ENCODE data around the gene LMNTD2.
A peak's percentile ranks its signal among the peaks of the same experiment; 100 is the strongest.
"Not testable (repeated sequence)": the region's sequence is repeated elsewhere in the genome, so short reads cannot be mapped to it uniquely, and the experiment has no call there.

Gene LMNTD2

DNA sequence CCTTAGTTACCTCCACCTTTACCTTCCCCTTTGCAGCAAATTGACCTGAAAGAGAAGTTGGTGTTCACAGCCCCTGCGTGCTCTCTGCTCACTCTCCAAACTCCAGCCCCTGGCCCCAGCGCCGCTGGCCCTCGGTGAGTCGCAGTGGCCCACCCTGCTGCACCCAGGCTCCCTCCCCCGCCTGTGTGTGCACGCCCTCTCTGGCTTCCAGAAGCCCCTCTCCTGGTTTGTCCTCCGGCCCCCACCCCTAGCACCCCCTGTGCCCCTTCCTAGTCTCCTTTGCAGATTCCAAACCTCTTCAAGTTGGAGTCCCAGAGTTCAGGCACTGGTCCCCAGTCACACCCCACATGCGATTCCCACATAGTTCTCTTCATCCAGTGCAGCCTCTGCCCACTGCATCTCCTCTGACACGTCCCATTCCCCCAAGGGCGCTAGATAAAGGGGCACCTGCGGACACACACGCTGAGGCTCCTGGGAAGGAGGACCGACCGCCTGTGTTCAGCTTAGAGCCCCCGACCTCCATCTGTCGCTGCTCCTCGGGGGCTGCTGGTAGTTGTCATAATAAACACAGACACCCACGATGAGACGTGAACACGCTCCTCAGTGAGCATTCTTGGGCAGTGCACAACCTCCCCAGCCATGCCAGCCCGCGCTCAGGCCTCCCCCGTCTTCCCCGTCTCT, 14.2 kb upstream of the LMNTD2 start:
- peak overlapping the region; percentile 78 to 89 for H3K4me3 ChIP-seq
- peaks cover 0 to 41% (median 35%) of the 10 kb centered on the region in 4 donors for H3K4me1 ChIP-seq
- no peak for DNase-seq
- no peak for TF ChIP-seq CTCF (IDR thresholded peaks at IDR 0.05)
- no peaks in the 10 kb centered on the region for H3K9me3 ChIP-seq
- H3K27ac ChIP-seq = peak overlapping the region; percentile 70 to 80
- intact Hi-C loops (cut with DNase I; ENCODE audit: low total_unique reads) = loop anchor here (5.0 to 10.0 kb wide), 2 partner anchors 38 to 230 kb away; partner anchors contain the start of genes PIDD1 and RPLP2
- H3K36me3 ChIP-seq = no peaks in the 10 kb centered on the region
- H3K27me3 ChIP-seq = no peaks in the 10 kb centered on the region

DNA sequence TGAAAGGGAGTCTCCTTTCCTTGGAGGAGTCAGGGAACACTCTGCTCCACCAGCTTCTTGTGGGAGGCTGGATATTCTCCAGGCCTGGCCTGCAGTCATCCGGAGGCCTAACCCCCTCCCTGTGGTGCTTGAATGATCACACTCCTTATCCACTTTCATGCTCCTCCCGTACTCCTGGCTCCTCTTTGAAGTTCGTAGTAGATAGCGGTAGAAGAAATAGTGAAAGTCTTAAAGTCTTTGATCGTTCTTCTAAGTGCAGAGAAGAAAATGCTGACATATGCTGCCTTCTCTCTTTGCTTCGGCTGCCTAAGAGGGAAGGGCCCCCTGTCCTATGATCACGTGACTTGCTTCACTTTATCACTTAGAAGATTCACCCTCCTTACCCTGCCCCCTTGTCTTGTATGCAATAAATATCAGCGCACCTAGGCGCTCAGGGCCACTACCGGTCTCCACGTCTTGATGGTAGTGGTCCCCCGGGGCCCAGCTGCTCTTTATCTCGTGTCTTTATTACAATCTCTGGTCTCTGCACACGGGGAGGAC, 13.6 kb upstream of the LMNTD2 start:
- DNase-seq, H3K9me3 ChIP-seq, H3K27me3 ChIP-seq, H3K36me3 ChIP-seq, H3K27ac ChIP-seq, H3K4me3 ChIP-seq: not testable (repeated sequence)
- peaks cover 0 to 41% (median 33%) of the 10 kb centered on the region in 4 donors for H3K4me1 ChIP-seq
- intact Hi-C loops (cut with DNase I; ENCODE audit: low total_unique reads) = loop anchor here (10.0 kb wide), 1 partner anchor 231 kb away; the partner anchor contains the start of genes PIDD1 and RPLP2

GRCh38 chr11:573146-573759, 12.7 kb upstream of the LMNTD2 start:
- no peaks in the 10 kb centered on the region for H3K36me3 ChIP-seq
- H3K27ac ChIP-seq = no peak overlapping the region
- no peak for DNase-seq
- intact Hi-C loops (cut with DNase I; ENCODE audit: low total_unique reads) = loop anchor here (10.0 kb wide), 1 partner anchor 232 kb away; the partner anchor contains the start of genes PIDD1 and RPLP2
- no peak for TF ChIP-seq CTCF (IDR thresholded peaks at IDR 0.05)
- H3K4me1 ChIP-seq = peaks cover 0 to 36% (median 28%) of the 10 kb centered on the region in 4 donors
- H3K27me3 ChIP-seq = no peaks in the 10 kb centered on the region
- no peak overlapping the region for H3K4me3 ChIP-seq
- H3K9me3 ChIP-seq = no peaks in the 10 kb centered on the region

GRCh38 chr11:571802-572185, 11.3 kb upstream of the LMNTD2 start:
- H3K27ac ChIP-seq = no peak overlapping the region
- intact Hi-C loops (cut with DNase I; ENCODE audit: low total_unique reads) = loop anchor here (10.0 kb wide), 1 partner anchor 233 kb away; the partner anchor contains the start of genes PIDD1 and RPLP2
- H3K27me3 ChIP-seq = no peaks in the 10 kb centered on the region
- H3K9me3 ChIP-seq = no peaks in the 10 kb centered on the region
- H3K4me1 ChIP-seq = peaks cover 0 to 33% (median 24%) of the 10 kb centered on the region in 4 donors
- TF ChIP-seq CTCF (IDR thresholded peaks at IDR 0.05) = no peak
- DNase-seq = no peak
- no peak overlapping the region for H3K4me3 ChIP-seq
- H3K36me3 ChIP-seq = no peaks in the 10 kb centered on the region

GRCh38 chr11:569158-569885, 8.8 kb upstream of the LMNTD2 start:
- no peak for TF ChIP-seq CTCF (IDR thresholded peaks at IDR 0.05)
- DNase-seq = no peak
- intact Hi-C loops (cut with DNase I; ENCODE audit: low total_unique reads) = no loop called here

More at GRCh38 chr11:569158-569885, 8.8 kb upstream of the LMNTD2 start:
- H3K4me3 ChIP-seq = peak overlapping the region; percentile 55 to 74
- peak overlapping the region; percentile 80 to 93 for H3K27ac ChIP-seq
- H3K4me1 ChIP-seq = peaks cover 0 to 22% (median 16%) of the 10 kb centered on the region in 4 donors
- no peaks in the 10 kb centered on the region for H3K36me3 ChIP-seq
- no peaks in the 10 kb centered on the region for H3K9me3 ChIP-seq
- no peaks in the 10 kb centered on the region for H3K27me3 ChIP-seq

All from tibial artery (tissue), 4 donors.